ENCODE measurements around the gene CDC42BPB.

CDC42BPB gene

GRCh38 chr14:102931580-102932285 is 125.6 kb downstream of the CDC42BPB start:
- H3K4me2 ChIP-seq (ENCODE audit: low read length): peak overlapping the region; percentile 78
- peaks cover 4% of the 10 kb centered on the region; the same call in 1 of the 2 replicates for H3K27me3 ChIP-seq (ENCODE audit: control insufficient read depth, low read length)
- no peaks in the 10 kb centered on the region; the same call in 1 of the 2 replicates for H4K20me1 ChIP-seq (ENCODE audit: control insufficient read depth, insufficient read depth, low read depth, low read length)
- H3K4me1 ChIP-seq (ENCODE audit: control insufficient read depth, low read length): peaks cover 91% of the 10 kb centered on the region
- peaks cover 30% of the 10 kb centered on the region for H3F3A ChIP-seq (ENCODE audit: control insufficient read depth, insufficient read depth)
- no peaks in the 10 kb centered on the region for H3K9me3 ChIP-seq (ENCODE audit: control insufficient read depth, insufficient read depth, low read length)
- H3K27ac ChIP-seq (ENCODE audit: low read depth, low read length): peak overlapping the region; percentile 34
- H3K36me3 ChIP-seq (ENCODE audit: control insufficient read depth, low read length): peaks cover 18% of the 10 kb centered on the region
- no peak for TF ChIP-seq CTCF (IDR thresholded peaks at IDR 0.05; ENCODE audit: low read depth, low read length, poor library complexity, severe bottlenecking)
- no peak for TF ChIP-seq EZH2phosphoT487 (IDR thresholded peaks at IDR 0.05; ENCODE audit: borderline replicate concordance, low read length)
- peak overlapping the region; percentile 77 for H3K4me3 ChIP-seq (ENCODE audit: low read length)
- peaks cover 24% of the 10 kb centered on the region for H3K79me2 ChIP-seq (ENCODE audit: control insufficient read depth, low read length)
- no peaks in the 10 kb centered on the region for H3K9me2 ChIP-seq (replicated peaks; ENCODE audit: control insufficient read depth, low read length)

- Histone ChIP-seq H3K27me3 (ENCODE audit: control insufficient read depth, low read length) (peaks cover 4% of the 10 kb centered on the region; the same call in 1 of the 2 replicates), H3K4me1 (ENCODE audit: control insufficient read depth, low read length) (peaks cover 84% of the 10 kb centered on the region)
Measured at GRCh38 chr14:102930753-102931579, 126.4 kb downstream of the CDC42BPB start.

GRCh38 chr14:102930138-102930752 is 127.1 kb downstream of the CDC42BPB start:
- H3K4me3 ChIP-seq (ENCODE audit: low read length): peak overlapping the region; percentile 77
- H4K20me1 ChIP-seq (ENCODE audit: control insufficient read depth, insufficient read depth, low read depth, low read length): no peaks in the 10 kb centered on the region; the same call in 1 of the 2 replicates
- H3K4me2 ChIP-seq (ENCODE audit: low read length): peak overlapping the region; percentile 78
- H3K79me2 ChIP-seq (ENCODE audit: control insufficient read depth, low read length): peaks cover 24% of the 10 kb centered on the region
- H3K27ac ChIP-seq (ENCODE audit: low read depth, low read length): no peak overlapping the region
- H3K4me1 ChIP-seq (ENCODE audit: control insufficient read depth, low read length): peaks cover 76% of the 10 kb centered on the region
- no peaks in the 10 kb centered on the region for H3K9me2 ChIP-seq (replicated peaks; ENCODE audit: control insufficient read depth, low read length)
- no peak for TF ChIP-seq CTCF (IDR thresholded peaks at IDR 0.05; ENCODE audit: low read depth, low read length, poor library complexity, severe bottlenecking)
- TF ChIP-seq EZH2phosphoT487 (IDR thresholded peaks at IDR 0.05; ENCODE audit: borderline replicate concordance, low read length): no peak
- H3K9me3 ChIP-seq (ENCODE audit: control insufficient read depth, insufficient read depth, low read length): no peaks in the 10 kb centered on the region
- H3K36me3 ChIP-seq (ENCODE audit: control insufficient read depth, low read length): peaks cover 18% of the 10 kb centered on the region
- peaks cover 18% of the 10 kb centered on the region for H3F3A ChIP-seq (ENCODE audit: control insufficient read depth, insufficient read depth)
- H3K27me3 ChIP-seq (ENCODE audit: control insufficient read depth, low read length): peaks cover 4% of the 10 kb centered on the region; the same call in 1 of the 2 replicates

More at GRCh38 chr14:102930753-102931579, 126.4 kb downstream of the CDC42BPB start:
- Histone ChIP-seq H3K36me3 (ENCODE audit: control insufficient read depth, low read length) (peaks cover 18% of the 10 kb centered on the region), H4K20me1 (ENCODE audit: control insufficient read depth, insufficient read depth, low read depth, low read length) (no peaks in the 10 kb centered on the region; the same call in 1 of the 2 replicates), H3K79me2 (ENCODE audit: control insufficient read depth, low read length) (peaks cover 24% of the 10 kb centered on the region), H3K27ac (ENCODE audit: low read depth, low read length) (peak overlapping the region; percentile 34), H3K9me3 (ENCODE audit: control insufficient read depth, insufficient read depth, low read length) (no peaks in the 10 kb centered on the region), H3K4me2 (ENCODE audit: low read length) (peak overlapping the region; percentile 78), H3K4me3 (ENCODE audit: low read length) (peak overlapping the region; percentile 77), H3K9me2 (replicated peaks; ENCODE audit: control insufficient read depth, low read length) (no peaks in the 10 kb centered on the region), H3F3A (ENCODE audit: control insufficient read depth, insufficient read depth) (peaks cover 25% of the 10 kb centered on the region)
- no peak for TF ChIP-seq CTCF (IDR thresholded peaks at IDR 0.05; ENCODE audit: low read depth, low read length, poor library complexity, severe bottlenecking)
- TF ChIP-seq EZH2phosphoT487 (IDR thresholded peaks at IDR 0.05; ENCODE audit: borderline replicate concordance, low read length): no peak

Measured in DOHH2 (cell line).